ENCODE results near the gene SUCLG2.

- TF ChIP-seq POLR2A (IDR thresholded peaks at IDR 0.05; ENCODE audit: low read depth, low read length): no peak
- TF ChIP-seq POLR2AphosphoS5 (IDR thresholded peaks at IDR 0.05; ENCODE audit: low read depth, low read length): no peak
- no peak for TF ChIP-seq TAF1 (IDR thresholded peaks at IDR 0.05; ENCODE audit: low read depth, low read length)
- TF ChIP-seq POU2F2 (IDR thresholded peaks at IDR 0.05; ENCODE audit: low read depth, low read length): no peak
- no peak for TF ChIP-seq PAX5 (IDR thresholded peaks at IDR 0.05; ENCODE audit: insufficient read depth, low read length, severe bottlenecking)
- peak; percentile 74 for TF ChIP-seq SPI1 (IDR thresholded peaks at IDR 0.05; ENCODE audit: low read depth, low read length)
Measured at GRCh38 chr3:67691207-67691606, 36.8 kb upstream of the SUCLG2 start.

All from GM12891 (cell line).